HepG2 (cell line): ENCODE results near the gene MTARC1. TPM values are rescaled to one million over a fixed set of nuclear protein-coding genes. Genes with fewer than 3 reads are reported as not detected.

Experiments used
- ATAC-seq: fragments of 200-7000 bp; cut with Tn5 transposase; 3 replicates; pipeline ENCODE4 v1.9.1; 2020; ENCODE audit warnings: mild to moderate bottlenecking, moderate library complexity
- BruUV-seq: library from RNA; stranded (reverse); fragments of 400-500 nt; replicated peaks from 2 replicates; lab custom pipeline; 2021; lab: Mats Ljungman, UMichigan
- CTCF ChIA-PET: fragments of 300-600 bp; formaldehyde crosslinking; extraction: SDS; loops from one replicate; lab custom pipeline; 2021; ENCODE audit warnings: low total read pairs, inconsistent platforms, low intra/inter-chr PET ratio; lab: Yijun Ruan, JAX
- POLR2A ChIA-PET: fragments of 350-600 bp; sonication (Branson Sonifier 250); formaldehyde crosslinking; loops from one replicate; lab custom pipeline; 2020; ENCODE audit warnings: antibody characterized with exemption, inconsistent platforms; lab: Yijun Ruan, JAX
- DNase-seq: peaks from one replicate; pipeline ENCODE4 v3.0.0-alpha.2; 2015; ENCODE audit warnings: low spot score
- FAIRE-seq: peaks from 3 replicates; lab custom pipeline; 2011; peaks lifted over from hg19 to GRCh38; lab: Jason Lieb, UNC
- H2AFZ ChIP-seq: one replicate; pipeline ENCODE4 v1.6.1; 2011; ENCODE audit warnings: low read length, inconsistent platforms
- H3K27ac ChIP-seq: fragments of 300-600 bp; 3 replicates; pipeline ENCODE4 v1.8.0; 2011; ENCODE audit warnings: mixed run types, mild to moderate bottlenecking, mixed read lengths, low read length, inconsistent platforms; ENCODE audit not compliant: insufficient read depth; ENCODE audit errors: extremely low read length
- H3K27me3 ChIP-seq, 2 experiments: fragments of 200-600 bp in 1 of 2; 2 replicates in 1 of 2; 3 replicates in 1 of 2; pipeline versions ENCODE4 v1.6.0 to v1.8.0; 2011; ENCODE audit warnings: low read length in 2 of 2, mild to moderate bottlenecking in 2 of 2, moderate library complexity in 2 of 2, inconsistent platforms in 1 of 2; ENCODE audit not compliant: insufficient read depth in 2 of 2, control insufficient read depth in 1 of 2
- H3K36me3 ChIP-seq, 2 experiments: fragments of 200-600 bp in 1 of 2; replicated peaks in 1 of 2; 2 replicates in 1 of 2; 3 replicates in 1 of 2; pipeline versions ENCODE4 v1.5.1 to v1.8.0; 2011; ENCODE audit warnings: low read length in 2 of 2, inconsistent platforms in 1 of 2; ENCODE audit not compliant: insufficient read depth in 2 of 2, control insufficient read depth in 1 of 2
- H3K4me1 ChIP-seq: 2 replicates; pipeline ENCODE4 v1.5.1; 2012; ENCODE audit warnings: low read length, inconsistent platforms; ENCODE audit not compliant: insufficient read depth
- H3K4me2 ChIP-seq: 2 replicates; pipeline ENCODE4 v1.6.0; 2011; ENCODE audit warnings: low read depth, low read length, inconsistent platforms
- H3K4me3 ChIP-seq, 3 experiments: fragments of 200-600 bp in 1 of 3; sonication (generic), shearing (Covaris generic) in 1 of 3; replicated peaks in 1 of 3; 2 replicates each; pipeline ENCODE4 v1.5.1; 2011 to 2016; ENCODE audit warnings: low read length in 3 of 3, inconsistent platforms in 2 of 3, low read depth in 2 of 3, mild to moderate bottlenecking in 2 of 3, control low read depth in 1 of 3, mixed read lengths in 1 of 3; ENCODE audit not compliant: insufficient read depth in 1 of 3
- H3K79me2 ChIP-seq: one replicate; pipeline ENCODE4 v1.6.1; 2011; ENCODE audit warnings: low read length, inconsistent platforms; ENCODE audit not compliant: insufficient read depth
- H3K9ac ChIP-seq: 2 replicates; pipeline ENCODE4 v1.6.0; 2011; ENCODE audit warnings: mild to moderate bottlenecking, low read depth, low read length, inconsistent platforms; ENCODE audit not compliant: insufficient read depth
- H3K9me3 ChIP-seq: 2 replicates; pipeline ENCODE4 v1.5.1; 2012; ENCODE audit warnings: mild to moderate bottlenecking, low read length
- H4K20me1 ChIP-seq: 2 replicates; pipeline ENCODE4 v1.6.0; 2011; ENCODE audit warnings: inconsistent platforms, mild to moderate bottlenecking, low read length, moderate library complexity; ENCODE audit not compliant: insufficient read depth
- ATM ChIP-seq: fragments of 450-650 bp; IDR thresholded peaks from 2 replicates; pipeline ENCODE4 v1.7.1; 2017; ENCODE audit warnings: mild to moderate bottlenecking, borderline replicate concordance
- FOXO4 ChIP-seq: sonication (generic); formaldehyde crosslinking; conservative IDR thresholded peaks from 2 replicates; pipeline ENCODE4 v1.8.1; 2023; ENCODE audit warnings: missing genetic modification reagents
- KDM1A ChIP-seq: IDR thresholded peaks from 2 replicates; pipeline ENCODE4 v1.6.1; 2016; ENCODE audit warnings: missing compliant biosample characterization
- MED8 ChIP-seq: sonication (generic); formaldehyde crosslinking; IDR thresholded peaks from 2 replicates; pipeline ENCODE4 v1.8.1; 2023; ENCODE audit warnings: mild to moderate bottlenecking, missing genetic modification reagents; ENCODE audit not compliant: insufficient replicate concordance
- MTF2 ChIP-seq: sonication (generic); formaldehyde crosslinking; IDR thresholded peaks from 2 replicates; pipeline ENCODE4 v1.5.0; 2020; ENCODE audit warnings: missing genetic modification reagents, borderline replicate concordance
- NFKB2 ChIP-seq: sonication (generic); formaldehyde crosslinking; IDR thresholded peaks from 2 replicates; pipeline ENCODE4 v1.4.0; 2020; ENCODE audit warnings: missing genetic modification reagents, borderline replicate concordance
- SNAPC5 ChIP-seq: sonication (generic); formaldehyde crosslinking; IDR thresholded peaks from 2 replicates; pipeline ENCODE4 v1.8.1; 2023; ENCODE audit warnings: mild to moderate bottlenecking, missing genetic modification reagents, borderline replicate concordance
- ZFX ChIP-seq: sonication (generic); formaldehyde crosslinking; IDR thresholded peaks from 2 replicates; pipeline ENCODE4 v1.4.0; 2020; ENCODE audit warnings: mild to moderate bottlenecking, low read depth, missing genetic modification reagents, moderate library complexity
- ZKSCAN8 ChIP-seq: IDR thresholded peaks from 2 replicates; pipeline ENCODE4 v1.6.1; 2016; ENCODE audit warnings: borderline replicate concordance, missing genetic modification reagents, missing compliant biosample characterization
- ZNF235 ChIP-seq: sonication (generic); formaldehyde crosslinking; IDR thresholded peaks from 2 replicates; pipeline ENCODE4 v1.8.1; 2023; ENCODE audit warnings: mild to moderate bottlenecking, missing genetic modification reagents, borderline replicate concordance
- ZNF451 ChIP-seq: sonication (generic); formaldehyde crosslinking; IDR thresholded peaks from 2 replicates; pipeline ENCODE4 v1.5.0; 2020; ENCODE audit warnings: mild to moderate bottlenecking, missing genetic modification reagents
- ZNF775 ChIP-seq: sonication (generic); formaldehyde crosslinking; IDR thresholded peaks from 2 replicates; pipeline ENCODE4 v1.4.0; 2020; ENCODE audit warnings: missing genetic modification reagents, mild to moderate bottlenecking, moderate library complexity, borderline replicate concordance
- WGBS: methylation state at CpG from one replicate; pipeline ENCODE4 v1.1.6; 2017; ENCODE audit warnings: low lambda C conversion rate; 5-methylcytosine and 5-hydroxymethylcytosine counted together
- in situ Hi-C: cut with HindIII; loops from 2 replicates; pipeline ENCODE4 v1.10.0; 2017; ENCODE audit warnings: low pct_unique_long_range_greater_than_20kb; ENCODE audit not compliant: extremely low pct_ligation_motif_present
- intact Hi-C: fragments of 100-400 bp; cut with micrococcal nuclease; formaldehyde crosslinking; loops from one replicate; pipeline ENCODE4 v1.10.0; 2022; ENCODE audit not compliant: unreplicated experiment
- polyA plus RNA-seq, 8 experiments: library from polyadenylated mRNA; depleted of rRNA in 3 of 8; stranded (reverse) in 7 of 8; unstranded in 1 of 8; fragments of >200 nt; fragmentation: Illumina TruSeq in 4 of 8; extraction: Trizol in 4 of 8; gene quantifications; 2 replicates each; pipeline versions ENCODE4 v1.2.1 to v1.2.3, GENCODE V29; 2011 to 2016; ENCODE audit warnings: low read depth in 4 of 8, missing spikeins in 1 of 8, mixed read lengths in 1 of 8; ENCODE audit not compliant: insufficient read depth in 1 of 8
- total RNA-seq, 5 experiments: library from RNA; depleted of rRNA; stranded (reverse); fragments of >200 nt; fragmentation: Illumina TruSeq; extraction: Trizol; gene quantifications; 2 replicates each; pipeline ENCODE4 v1.2.3, GENCODE V29; 2016; ENCODE audit warnings: low read depth in 1 of 5
- TF ChIP-seq, protein P1 (sequence below): sonication (generic); formaldehyde crosslinking; IDR thresholded peaks from 2 replicates; pipeline ENCODE4 v1.4.0; 2020; ENCODE audit warnings: mild to moderate bottlenecking, missing genetic modification reagents

The MTARC1 gene
- total and polyA plus RNA-seq, 2 of the 13 experiments (the other 11 are each of a cell fraction or from before 2014, with no cell fraction given) = 19.4 to 106 TPM

DNA sequence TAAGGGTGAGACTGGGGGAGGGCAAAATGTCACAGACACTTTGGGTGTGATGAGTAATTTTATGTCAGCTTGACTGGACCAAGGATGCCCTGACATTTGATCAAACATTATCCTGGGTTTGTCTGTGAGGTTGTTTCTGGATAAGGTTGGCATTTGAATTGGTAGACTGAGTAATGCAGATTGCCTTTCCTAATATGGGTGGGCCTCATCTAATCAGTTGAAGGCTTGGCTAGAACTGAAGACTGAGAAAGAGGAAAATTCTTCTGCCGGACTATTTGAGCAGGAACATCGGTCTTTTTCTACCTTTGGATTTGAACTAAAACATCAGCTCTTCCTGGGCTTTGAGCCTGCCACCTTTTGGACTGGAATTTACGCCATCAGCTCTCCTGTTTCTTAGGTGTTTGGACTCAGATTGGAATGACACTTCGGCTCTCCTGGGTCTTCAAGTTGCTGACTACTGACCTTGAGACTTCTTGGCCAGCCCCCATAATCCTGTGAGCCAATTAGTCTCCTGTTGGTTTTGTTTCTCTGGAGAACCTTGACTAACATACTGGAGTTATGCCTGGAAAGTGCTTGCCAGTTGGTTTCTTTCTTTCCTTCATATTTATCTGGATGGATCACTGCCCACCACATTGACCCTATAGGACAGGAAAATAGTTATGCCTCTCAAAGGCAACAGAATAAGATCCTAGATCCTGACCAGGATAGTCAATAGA lies 47.6 kb downstream of the MTARC1 start:
- TF ChIP-seq ZNF775 (CRISPR knock-in tag) (no peak), MTF2 (CRISPR knock-in tag) (no peak), ZKSCAN8 (CRISPR knock-in tag) (no peak), ZNF235 (no peak), ZFX (CRISPR knock-in tag) (no peak), MED8 (no peak), ATM (no peak), FOXO4 (CRISPR knock-in tag) (no peak), ZNF451 (CRISPR knock-in tag) (no peak), KDM1A (CRISPR knock-in tag) (no peak), NFKB2 (CRISPR knock-in tag) (no peak), SNAPC5 (CRISPR knock-in tag) (no peak)
- TF ChIP-seq, protein P1, sequence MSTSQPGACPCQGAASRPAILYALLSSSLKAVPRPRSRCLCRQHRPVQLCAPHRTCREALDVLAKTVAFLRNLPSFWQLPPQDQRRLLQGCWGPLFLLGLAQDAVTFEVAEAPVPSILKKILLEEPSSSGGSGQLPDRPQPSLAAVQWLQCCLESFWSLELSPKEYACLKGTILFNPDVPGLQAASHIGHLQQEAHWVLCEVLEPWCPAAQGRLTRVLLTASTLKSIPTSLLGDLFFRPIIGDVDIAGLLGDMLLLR (CRISPR knock-in tag) = no peak
- TF ChIP-seq, all 625 proteins: peak for 0
- FAIRE-seq = no peak
- DNase-seq = no peak
- no peak overlapping the region for H3K4me2 ChIP-seq
- H3K79me2 ChIP-seq = no peaks in the 10 kb centered on the region
- intact Hi-C loops = no loop called here
- 93% methylated on average over 4 of the region's 4 CpGs for WGBS
- no peaks in the 10 kb centered on the region for H3K36me3 ChIP-seq
- POLR2A ChIA-PET = no interaction called here
- BruUV-seq = no TSS peak
- CTCF ChIA-PET = no interaction called here
- in situ Hi-C loops = no loop called here
- H3K4me3 ChIP-seq = no peak overlapping the region
- no peak overlapping the region for H3K27ac ChIP-seq
- H3K27me3 ChIP-seq = no peaks in the 10 kb centered on the region
- no peaks in the 10 kb centered on the region for H4K20me1 ChIP-seq
- no peaks in the 10 kb centered on the region for H3K9me3 ChIP-seq
- no peak overlapping the region for H3K9ac ChIP-seq
- no peaks in the 10 kb centered on the region for H3K4me1 ChIP-seq
- no peak overlapping the region for H2AFZ ChIP-seq
- no peak for ATAC-seq

Other genes with a start within 250 kb of the MTARC1 start
- gene C1orf115, start 96.5 kb upstream of the MTARC1 start, total RNA-seq (2016; rRNA removed; fragmentation: Illumina TruSeq; extraction: Trizol) = 85.9 and 86.7 TPM in 2 replicates
- 25.2 and 30.9 TPM in 2 replicates for gene C1orf115, start 96.5 kb upstream of the MTARC1 start, polyA plus RNA-seq (2011; rRNA removed)
- gene MTARC2, start 38.6 kb upstream of the MTARC1 start, total RNA-seq (2016; rRNA removed; fragmentation: Illumina TruSeq; extraction: Trizol) = 4.7 and 10.1 TPM in 2 replicates
- 8.5 and 13.6 TPM in 2 replicates for gene MTARC2, start 38.6 kb upstream of the MTARC1 start, polyA plus RNA-seq (2011; rRNA removed)
- gene HLX, start 92.5 kb downstream of the MTARC1 start, total RNA-seq (2016; rRNA removed; fragmentation: Illumina TruSeq; extraction: Trizol) = 0.06 and 0.35 TPM in 2 replicates
- gene HLX, start 92.5 kb downstream of the MTARC1 start, polyA plus RNA-seq (2011; rRNA removed) = 0.20 and 0.30 TPM in 2 replicates